ENCODE results near the gene OR10A5.
"Not testable (repeated sequence)": the region's sequence is repeated elsewhere in the genome, so short reads cannot be mapped to it uniquely, and the experiment has no call there.

The OR10A5 gene, protein sequence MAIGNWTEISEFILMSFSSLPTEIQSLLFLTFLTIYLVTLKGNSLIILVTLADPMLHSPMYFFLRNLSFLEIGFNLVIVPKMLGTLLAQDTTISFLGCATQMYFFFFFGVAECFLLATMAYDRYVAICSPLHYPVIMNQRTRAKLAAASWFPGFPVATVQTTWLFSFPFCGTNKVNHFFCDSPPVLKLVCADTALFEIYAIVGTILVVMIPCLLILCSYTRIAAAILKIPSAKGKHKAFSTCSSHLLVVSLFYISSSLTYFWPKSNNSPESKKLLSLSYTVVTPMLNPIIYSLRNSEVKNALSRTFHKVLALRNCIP

DNA sequence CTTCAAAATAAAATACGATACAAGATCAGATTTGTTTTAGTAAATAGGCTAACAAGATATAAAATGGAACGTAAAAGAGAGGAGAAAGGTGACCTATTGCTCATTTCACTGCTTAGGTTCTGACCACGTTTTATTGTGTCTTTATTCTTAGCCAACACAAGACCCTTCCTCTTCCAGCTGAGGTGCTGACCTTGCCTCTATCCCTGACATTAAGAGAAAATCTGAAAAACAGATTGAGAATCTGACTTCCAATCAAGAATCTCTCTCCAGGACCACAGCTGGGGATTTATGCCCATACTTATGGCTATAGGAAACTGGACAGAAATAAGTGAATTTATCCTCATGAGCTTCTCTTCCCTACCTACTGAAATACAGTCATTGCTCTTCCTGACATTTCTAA is at the start of gene OR10A5:
Gene OR10A5 (plus strand): TSS at position 301 of the 400 bp plus-strand sequence. CDS start 0 bp downstream, at position 301.
- DNase-seq: no peak

GRCh38 chr11:6799402-6799801 is 46.1 kb upstream of the OR10A5 start, which contains the start of gene OR6A2:
TSS of gene OR6A2 (minus strand) at chr11:6799689. CDS start at chr11:6795708, 3,981 bp downstream.
- peak; percentile 26 for DNase-seq

DNA sequence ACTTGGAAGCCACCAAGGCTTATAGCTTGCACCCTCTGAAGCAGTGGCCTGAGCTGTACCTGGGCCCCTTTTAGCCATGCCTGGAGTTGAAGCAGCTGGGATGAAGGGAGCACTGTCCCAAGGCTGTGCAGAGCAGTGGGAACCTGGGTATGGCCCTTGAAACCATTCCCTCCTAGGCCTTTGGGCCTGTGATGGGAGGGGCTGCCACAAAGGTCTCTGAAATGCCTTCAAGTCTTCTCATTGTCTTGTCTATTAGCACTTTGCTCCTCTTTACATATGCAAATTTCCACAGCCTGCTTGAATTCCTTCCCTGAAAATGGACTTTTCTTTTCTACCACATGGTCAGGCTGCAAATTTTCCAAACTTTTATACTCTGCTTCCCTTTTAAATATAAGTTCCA is 44.4 kb upstream of the OR10A5 start:
- not testable (repeated sequence) for DNase-seq

- peak; percentile 44 for DNase-seq
These were observed 33.0 kb upstream of the OR10A5 start for GRCh38 chr11:6812390-6813005.

DNA sequence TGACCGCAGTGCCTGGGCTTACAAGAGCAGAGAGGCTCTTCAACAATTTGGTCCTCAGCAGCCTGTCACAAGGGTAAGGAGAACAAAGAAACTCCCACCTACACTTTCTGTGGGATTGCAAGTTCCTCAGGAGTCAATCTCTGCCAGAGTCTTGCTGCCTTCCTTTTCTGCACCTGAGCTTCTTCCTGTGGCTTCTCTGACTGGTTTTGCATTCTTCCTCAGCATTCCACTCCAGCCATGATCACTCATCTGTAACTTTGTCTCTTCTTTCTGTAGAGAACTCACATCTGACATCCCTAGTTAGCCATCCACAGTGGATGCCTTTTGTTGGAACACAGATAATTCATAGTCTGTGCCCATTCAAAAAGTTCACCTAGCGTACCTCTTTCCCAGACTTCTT is 31.8 kb upstream of the OR10A5 start:
- DNase-seq: no peak

GRCh38 chr11:6817694-6818093 is 27.8 kb upstream of the OR10A5 start:
- DNase-seq: no peak

GRCh38 chr11:6818967-6819366 is 26.5 kb upstream of the OR10A5 start:
- no peak for DNase-seq

- DNase-seq: no peak
These were observed 21.2 kb upstream of the OR10A5 start for GRCh38 chr11:6824136-6824823.

- no peak for DNase-seq
These were observed 20.2 kb upstream of the OR10A5 start for GRCh38 chr11:6825231-6825744.

DNA sequence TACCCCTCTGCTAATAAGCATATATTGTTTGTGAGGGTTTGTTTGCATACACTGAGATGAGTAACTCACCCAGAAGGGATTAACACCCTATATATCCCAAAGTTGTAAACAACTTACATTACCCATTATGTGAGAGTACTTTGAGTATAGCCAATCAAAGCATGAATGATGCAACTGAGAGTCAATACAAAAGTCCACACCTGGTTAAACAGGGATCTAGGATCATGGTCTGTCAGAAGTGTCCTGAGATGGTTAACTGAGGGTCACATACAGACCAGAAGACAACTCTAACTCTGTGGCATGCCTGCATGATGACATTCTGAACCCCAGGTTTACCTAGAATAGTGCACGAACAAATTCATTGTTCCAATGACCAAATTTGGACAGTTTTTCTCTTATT is 17.4 kb upstream of the OR10A5 start:
- no peak for DNase-seq

GRCh38 chr11:6833356-6833755 is 12.1 kb upstream of the OR10A5 start:
- no peak for DNase-seq

- no peak for DNase-seq
These were observed 11.5 kb upstream of the OR10A5 start for GRCh38 chr11:6834021-6834420.

DNA sequence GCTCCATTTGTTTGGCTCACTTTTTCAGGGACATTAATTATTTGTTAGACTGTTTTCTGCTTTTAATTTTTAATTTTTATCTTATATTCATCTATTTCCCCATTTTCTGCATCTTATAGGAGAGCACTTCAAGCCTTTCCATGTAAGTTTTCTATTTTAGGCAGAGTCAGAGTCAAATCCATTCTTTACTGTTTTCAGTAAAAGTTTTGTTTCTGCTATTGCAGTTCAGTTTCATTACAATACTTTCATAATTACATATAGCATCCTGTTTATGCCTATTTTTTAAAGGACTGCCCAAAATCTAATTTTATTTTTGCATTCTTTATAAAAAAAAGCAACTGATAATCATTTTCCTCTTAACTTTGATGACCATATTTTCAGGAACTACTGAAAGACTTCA is 3.8 kb upstream of the OR10A5 start:
- DNase-seq: no peak

DNA sequence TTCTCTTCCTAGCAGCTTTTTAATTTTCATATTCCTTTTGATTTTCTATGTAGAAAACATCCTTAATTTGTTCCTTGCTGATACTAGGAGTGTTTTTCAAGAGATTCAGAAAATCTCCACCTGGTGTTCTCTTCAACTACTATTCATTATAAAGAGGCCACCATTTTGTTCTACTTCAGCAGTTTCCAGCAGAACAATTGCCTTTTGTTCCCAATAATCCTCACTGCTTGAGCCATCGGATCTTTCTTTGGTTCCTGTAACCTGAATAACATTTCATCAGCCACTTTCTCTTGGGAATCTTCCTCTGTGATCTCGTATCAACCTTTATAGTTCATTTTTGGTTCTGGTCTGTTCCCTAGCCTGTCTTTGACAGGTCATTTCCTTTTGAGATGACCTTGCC is 1.8 kb upstream of the OR10A5 start:
- DNase-seq: no peak

DNA sequence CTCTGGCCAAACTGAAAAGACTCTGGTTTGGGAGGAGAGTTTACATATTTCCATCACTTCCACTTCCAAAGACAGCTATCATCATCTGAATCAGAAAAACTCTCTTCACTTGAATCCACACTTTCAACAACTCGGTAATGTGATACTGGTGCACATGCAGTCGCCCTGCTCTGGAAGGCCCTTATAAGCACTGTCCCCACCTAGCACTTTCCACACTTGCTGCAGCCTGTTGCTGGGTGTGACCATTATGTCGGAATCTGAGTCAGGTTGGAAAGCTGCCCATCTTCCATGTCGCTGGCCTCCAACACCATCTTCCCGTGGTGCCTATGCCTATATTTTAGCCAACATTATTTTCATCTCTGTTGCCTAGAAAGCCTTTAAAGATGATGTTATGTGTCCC is 1.1 kb upstream of the OR10A5 start:
- DNase-seq: no peak

GRCh38 chr11:6850526-6850925 is 5.0 kb downstream of the OR10A5 start:
- DNase-seq: no peak

GRCh38 chr11:6854801-6855200 is 9.3 kb downstream of the OR10A5 start:
- DNase-seq: not testable (repeated sequence)

DNA sequence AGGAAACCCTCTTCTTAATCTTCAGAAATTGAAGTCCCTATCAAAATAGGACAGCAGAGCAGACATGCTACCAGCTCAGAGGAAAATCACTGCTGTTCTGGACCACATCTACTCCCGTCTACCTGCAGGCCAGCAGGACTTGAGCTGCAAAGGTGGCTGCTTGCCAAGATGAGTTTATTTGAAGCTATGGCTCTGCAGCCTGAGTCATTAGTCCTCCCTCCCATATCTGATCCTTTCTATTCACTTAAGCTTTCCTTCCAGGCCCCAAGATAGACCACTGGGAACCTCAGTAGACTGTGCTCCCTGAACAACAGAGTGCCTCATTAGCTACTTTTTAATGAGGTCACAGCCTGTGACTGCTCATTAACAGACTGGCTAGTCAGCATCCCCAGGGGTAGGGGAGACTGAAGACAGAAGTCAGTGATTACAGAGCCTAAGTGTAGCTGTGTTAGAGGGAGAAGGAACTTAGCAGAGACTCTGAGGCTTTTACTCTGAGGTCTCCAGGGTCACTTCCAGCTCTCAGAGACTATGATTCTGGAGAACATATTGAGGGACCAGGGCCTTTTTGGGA is 10.6 kb downstream of the OR10A5 start:
- DNase-seq: peak; percentile 38

DNA sequence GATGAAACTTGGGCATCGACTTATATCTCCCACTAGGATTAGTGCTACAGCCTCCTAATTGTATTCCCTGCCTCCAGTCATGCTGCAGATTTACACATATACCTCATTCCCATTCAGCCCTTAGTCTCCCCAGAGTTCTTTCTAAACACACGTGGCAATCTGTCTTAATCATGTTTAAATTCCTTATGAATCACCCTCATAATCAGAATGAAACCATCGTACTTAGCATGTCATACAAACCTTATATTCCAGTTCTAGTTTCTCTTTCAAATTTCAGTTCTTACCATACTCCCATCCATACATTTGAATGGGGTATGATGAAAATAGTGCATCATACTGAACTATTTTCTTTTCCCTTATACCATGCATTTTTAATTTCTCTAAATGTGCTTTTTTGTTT is 11.4 kb downstream of the OR10A5 start:
- peak; percentile 8 for DNase-seq

DNA sequence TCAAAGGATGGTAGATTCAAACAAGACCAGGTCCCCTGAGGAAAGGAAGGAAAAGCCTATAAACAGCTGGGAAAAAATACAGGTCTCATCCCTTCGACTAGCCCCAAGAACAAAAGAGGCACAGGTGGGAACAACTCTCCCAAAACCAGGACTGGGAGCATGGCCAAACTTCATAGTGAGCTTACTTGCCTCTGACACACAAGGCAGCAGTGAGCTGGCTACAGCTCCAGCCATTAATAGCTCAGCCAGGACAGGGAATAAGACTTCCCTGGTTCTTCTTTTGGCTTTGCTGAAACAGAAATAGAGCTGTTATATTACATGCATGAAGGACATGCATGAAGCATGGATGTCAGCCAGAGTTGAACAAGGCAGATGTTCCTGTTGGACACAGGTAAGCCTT is 17.5 kb downstream of the OR10A5 start, which contains the start of gene OR10A2:
Gene OR10A2 (plus strand): TSS at position 97 of the 400 bp plus-strand sequence. CDS start 6,698 bp downstream, outside the sequence.
- peak; percentile 5 for DNase-seq

GRCh38 chr11:6864438-6864837 is 19.0 kb downstream of the OR10A5 start:
- DNase-seq: peak; percentile 22

DNA sequence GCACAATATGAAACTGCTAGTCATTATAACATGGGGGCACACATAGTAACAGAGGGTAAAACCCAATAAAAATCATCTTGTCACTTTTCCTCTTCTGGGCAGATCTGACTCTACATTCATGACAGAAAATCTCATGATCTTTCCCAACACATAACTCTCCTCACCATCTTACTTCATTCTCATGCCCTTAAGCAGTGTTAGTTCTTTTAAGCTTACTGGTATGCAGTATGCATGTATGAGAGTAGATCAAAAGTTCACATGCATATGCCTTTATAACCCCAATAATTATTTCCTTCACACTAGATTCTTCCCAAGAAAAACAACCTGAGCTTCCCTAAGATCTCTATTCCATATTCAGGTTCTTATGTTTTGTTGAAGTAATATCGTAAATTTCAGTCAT is 25.8 kb downstream of the OR10A5 start:
- no peak for DNase-seq

DNA sequence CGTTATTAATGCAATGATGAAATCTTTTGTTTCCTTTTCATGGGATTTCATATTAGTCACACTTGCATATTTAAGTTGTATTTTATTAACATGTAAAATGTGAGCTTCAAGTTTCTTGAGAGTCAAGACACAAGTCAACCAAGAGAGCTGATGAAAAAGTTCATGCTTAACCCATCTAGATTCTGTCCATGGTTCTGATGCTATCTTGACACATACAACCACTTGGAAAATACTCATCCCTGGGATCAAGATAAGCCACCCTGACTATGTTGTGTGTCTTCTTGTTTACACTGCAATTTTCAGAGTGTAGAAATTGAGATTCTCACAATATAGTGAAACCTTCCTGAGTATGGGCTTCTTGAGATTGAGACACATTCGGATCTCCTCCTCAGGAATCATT is 30.3 kb downstream of the OR10A5 start:
- no peak for DNase-seq
